ENCODE measurements around the gene TRAPPC10. TPM values are rescaled to one million over a fixed set of nuclear protein-coding genes. Genes with fewer than 3 reads are reported as not detected.

TRAPPC10 gene
- total RNA-seq, 1 donor from 2014 or later = 23.1 TPM

- no peak for DNase-seq
Observed at GRCh38 chr21:44043613-44044012, 31.5 kb downstream of the TRAPPC10 start.

- DNase-seq = no peak
Observed at GRCh38 chr21:44046734-44047133, 34.6 kb downstream of the TRAPPC10 start.

DNA sequence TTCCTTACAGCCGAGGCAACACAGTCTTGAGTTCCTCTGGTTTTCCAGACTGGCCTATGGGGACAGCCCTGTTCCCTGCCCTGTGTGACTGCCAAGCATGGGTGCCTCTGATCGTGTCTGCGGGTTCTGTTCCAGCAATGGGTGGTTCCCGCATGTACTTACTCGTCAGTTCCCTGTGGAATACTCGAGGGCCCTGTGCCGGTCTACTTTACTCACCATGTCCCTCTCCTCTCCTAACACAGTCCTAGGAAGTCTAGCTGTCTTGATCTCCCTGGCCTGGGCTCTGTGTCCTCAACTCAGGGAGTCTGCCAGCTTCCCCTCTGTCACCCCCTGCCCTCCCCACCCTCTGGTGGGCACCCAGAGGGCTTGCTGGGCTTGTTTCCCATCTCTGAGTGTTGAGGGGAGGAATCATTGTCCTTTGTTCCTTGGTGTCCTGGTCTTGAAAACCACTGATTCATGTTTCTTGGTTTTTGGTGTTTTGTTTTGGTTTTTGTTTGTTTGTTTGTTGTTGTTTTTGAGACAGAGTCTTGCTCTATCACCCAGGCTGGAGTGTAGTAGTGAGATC, 36.0 kb downstream of the TRAPPC10 start:
- no peak for DNase-seq

DNA sequence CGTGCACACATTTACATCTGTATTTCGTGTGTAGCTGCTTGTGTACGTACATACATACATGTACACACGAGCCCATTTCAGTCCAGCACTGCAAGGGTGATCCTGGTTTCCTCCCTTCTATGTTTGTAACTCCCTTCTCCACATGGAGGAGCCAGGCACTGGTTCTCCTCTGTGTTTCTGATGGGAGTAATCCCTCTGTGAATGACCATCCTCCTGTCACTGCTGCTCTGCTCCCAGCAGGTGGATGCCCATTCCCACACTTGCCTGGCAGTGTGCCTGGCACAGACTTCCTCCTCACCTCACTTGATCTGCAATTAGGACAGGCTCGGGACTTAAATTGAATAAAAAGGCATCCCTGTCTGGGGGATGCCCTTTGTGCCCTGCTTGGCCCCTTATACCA, 37.1 kb downstream of the TRAPPC10 start:
- no peak for DNase-seq

DNA sequence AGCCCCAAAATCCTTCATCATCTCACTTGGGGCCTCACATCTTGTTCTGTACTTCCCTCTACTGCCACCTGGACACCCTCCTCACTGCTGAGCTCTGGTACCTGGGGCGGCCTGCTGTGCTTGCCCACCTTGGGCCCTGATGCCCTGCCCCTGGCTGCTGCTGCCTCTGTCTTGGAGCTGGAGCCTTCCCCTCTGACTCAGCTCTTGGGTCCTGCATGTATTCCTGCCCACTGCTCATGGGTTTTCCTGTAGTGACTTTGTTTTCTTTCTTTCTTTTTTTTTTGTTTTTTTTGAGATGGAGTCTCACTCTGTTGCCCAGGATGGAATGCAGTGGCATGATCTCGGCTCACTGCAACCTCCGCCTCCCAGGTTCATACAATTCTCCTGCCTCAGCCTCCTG, 37.5 kb downstream of the TRAPPC10 start:
- DNase-seq = no peak

- DNase-seq = no peak
Observed at GRCh38 chr21:44050276-44050675, 38.2 kb downstream of the TRAPPC10 start.

GRCh38 chr21:44051462-44051941, 39.4 kb downstream of the TRAPPC10 start:
- DNase-seq = no peak

GRCh38 chr21:44052071-44052829, 40.1 kb downstream of the TRAPPC10 start:
- no peak for DNase-seq

- DNase-seq = no peak
Observed at GRCh38 chr21:44052830-44053226, 40.7 kb downstream of the TRAPPC10 start.

GRCh38 chr21:44053567-44053966, 41.5 kb downstream of the TRAPPC10 start:
- DNase-seq = no peak

- no peak for DNase-seq
Observed at GRCh38 chr21:44054710-44055109, 42.6 kb downstream of the TRAPPC10 start.

- no peak for DNase-seq
Observed at GRCh38 chr21:44057055-44057454, 44.9 kb downstream of the TRAPPC10 start.

DNA sequence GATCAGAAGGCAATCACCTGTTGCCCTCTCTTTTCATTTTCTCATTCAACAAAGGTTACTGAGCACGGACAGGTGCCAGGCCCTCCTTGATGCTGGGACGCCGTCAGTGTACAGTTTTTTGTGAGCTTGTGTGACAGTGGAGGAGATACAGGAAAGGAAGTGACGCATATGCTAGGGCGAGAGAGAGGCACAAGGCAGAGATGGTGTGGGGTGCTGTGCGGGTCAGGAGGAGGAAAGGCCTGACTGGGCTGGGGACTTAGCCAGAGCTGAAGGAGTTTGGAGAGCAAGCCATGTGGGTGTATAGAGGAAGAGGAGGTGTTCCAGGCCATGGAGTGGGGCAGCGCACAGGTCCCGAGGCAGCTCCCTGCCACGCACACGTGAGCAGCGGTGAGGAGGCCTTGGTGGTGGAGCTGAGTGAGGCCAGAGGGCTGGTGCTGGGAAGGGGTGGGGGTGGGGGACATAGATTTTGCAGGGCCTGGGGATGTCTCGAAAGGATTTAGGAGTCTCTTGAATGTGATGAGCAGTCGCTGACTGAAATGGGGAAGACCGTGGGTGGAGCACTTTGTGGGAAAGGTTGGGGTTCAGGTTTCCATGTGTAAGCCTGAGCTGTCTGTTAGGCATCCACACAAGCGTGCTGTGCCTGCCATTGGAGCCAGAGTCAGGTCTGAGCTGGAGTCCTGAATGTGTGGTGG, 46.0 kb downstream of the TRAPPC10 start:
- no peak for DNase-seq

GRCh38 chr21:44058652-44058964, 46.5 kb downstream of the TRAPPC10 start:
- no peak for DNase-seq

- no peak for DNase-seq
Observed at GRCh38 chr21:44058981-44059380, 46.9 kb downstream of the TRAPPC10 start.

DNA sequence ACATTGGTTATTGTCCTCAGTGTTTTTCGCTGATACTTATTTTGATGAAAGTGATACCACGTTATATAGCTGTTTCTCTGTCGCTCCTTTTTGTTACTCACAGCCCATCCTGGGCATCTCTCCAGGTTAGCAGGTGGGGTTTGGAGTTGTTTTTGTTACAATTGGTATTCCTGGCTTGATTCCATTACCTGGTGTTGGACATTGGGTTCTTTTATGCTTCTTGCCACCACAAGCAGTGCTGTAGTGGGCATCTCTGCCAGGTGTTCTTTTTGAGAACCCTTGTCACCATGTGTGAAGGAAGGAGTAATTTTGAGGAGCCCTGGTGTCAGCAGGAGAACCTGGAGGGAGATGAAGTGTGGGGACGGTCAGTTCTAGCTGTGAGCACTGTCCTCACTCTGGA, 47.6 kb downstream of the TRAPPC10 start:
- no peak for DNase-seq

DNA sequence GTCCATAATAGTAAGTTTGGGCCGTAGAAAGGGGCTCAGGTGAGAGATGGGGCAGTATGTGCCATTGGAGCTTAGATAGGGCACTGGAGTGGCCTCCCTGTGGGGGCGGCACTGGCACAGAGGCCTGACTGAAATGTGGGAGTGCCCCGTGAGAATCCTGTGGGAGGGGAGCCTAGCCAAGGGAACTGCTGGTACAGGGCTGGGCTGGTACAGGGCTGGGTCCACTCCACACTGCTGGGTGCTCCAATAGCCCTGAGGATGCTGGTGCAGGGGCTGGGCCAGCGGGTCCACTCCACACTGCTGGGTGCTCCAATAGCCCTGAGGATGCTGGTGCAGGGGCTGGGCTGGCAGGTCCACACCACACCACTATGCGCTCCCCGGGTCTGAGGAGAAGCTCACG, 50.3 kb downstream of the TRAPPC10 start:
- no peak for DNase-seq

DNA sequence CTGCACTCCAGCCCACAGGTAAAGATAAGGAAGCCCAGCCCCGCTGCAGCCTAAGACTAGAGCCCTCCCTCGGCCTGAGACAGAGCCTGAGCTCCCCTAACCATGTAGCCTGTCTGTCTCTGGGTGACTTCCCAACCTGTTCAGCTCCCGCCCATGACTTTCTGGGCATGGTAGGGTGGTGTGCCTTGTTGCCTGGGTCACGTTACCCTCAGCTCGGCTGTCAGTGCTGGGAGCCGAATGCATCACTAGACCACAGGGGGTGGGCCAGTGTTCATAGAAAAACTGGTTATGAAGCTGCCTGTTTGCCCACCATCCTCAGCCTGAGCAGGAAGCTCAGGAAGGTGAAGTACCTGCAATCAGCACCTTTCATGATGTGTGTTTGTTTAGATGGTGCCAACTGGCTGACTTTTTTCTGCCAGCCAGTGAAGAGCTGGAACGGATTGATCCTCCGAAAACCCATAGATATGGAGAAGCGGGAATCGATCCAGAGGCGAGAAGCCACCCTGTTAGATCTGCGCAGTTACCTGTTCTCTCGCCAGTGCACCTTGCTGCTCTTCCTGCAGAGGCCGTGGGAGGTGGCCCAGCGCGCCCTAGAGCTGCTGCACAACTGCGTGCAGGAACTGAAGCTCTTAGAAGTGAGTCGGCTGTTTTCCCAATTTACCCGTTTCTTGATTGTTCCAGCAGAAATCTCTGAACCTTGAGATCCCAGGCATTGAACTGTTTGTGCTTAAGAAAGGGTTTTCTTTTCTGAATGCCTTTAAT, 51.2 kb downstream of the TRAPPC10 start:
- no peak for DNase-seq

GRCh38 chr21:44064852-44065403, 52.8 kb downstream of the TRAPPC10 start:
- DNase-seq = no peak

- no peak for DNase-seq
Observed at GRCh38 chr21:44065428-44065827, 53.3 kb downstream of the TRAPPC10 start.

- DNase-seq = no peak
Observed at GRCh38 chr21:44066116-44066515, 54.0 kb downstream of the TRAPPC10 start.

GRCh38 chr21:44067011-44067839, 55.1 kb downstream of the TRAPPC10 start:
- no peak for DNase-seq
